GM23338 (cell line): ENCODE results near the gene SLC6A8. TPM values are rescaled to one million over a fixed set of nuclear protein-coding genes. Genes with fewer than 3 reads are reported as not detected.

ENCODE experiments used
- CTCF ChIP-seq, 2 experiments: fragments of 200-600 bp in 1 of 2; sonication (generic) in 1 of 2; conservative IDR thresholded peaks; 2 replicates each; pipeline versions ENCODE4 v1.5.1 to v1.6.1; 2016 to 2017; ENCODE audit warnings: antibody characterized with exemption in 2 of 2, low read depth in 2 of 2, mild to moderate bottlenecking in 2 of 2, moderate library complexity in 1 of 2
- EZH2phosphoT487 ChIP-seq: fragments of 200-600 bp; sonication (generic); IDR thresholded peaks from one replicate; pipeline ENCODE4 v1.8.1; 2018; ENCODE audit warnings: antibody characterized with exemption; ENCODE audit not compliant: unreplicated experiment
- JUNB ChIP-seq: IDR thresholded peaks from one replicate; pipeline ENCODE4 v1.6.1; 2016; ENCODE audit warnings: antibody characterized with exemption; ENCODE audit not compliant: unreplicated experiment
- STAT1 ChIP-seq: IDR thresholded peaks from one replicate; pipeline ENCODE4 v1.6.1; 2016; ENCODE audit warnings: antibody characterized with exemption; ENCODE audit not compliant: unreplicated experiment
- ZNF114 ChIP-seq: fragments of 250-450 bp; sonication (Bioruptor Pico); IDR thresholded peaks from 2 replicates; pipeline ENCODE4 v1.5.0; 2020; ENCODE audit warnings: mild to moderate bottlenecking, moderate library complexity
- ZNF331 ChIP-seq: fragments of 250-450 bp; sonication (Bioruptor Pico); IDR thresholded peaks from 2 replicates; pipeline ENCODE4 v1.5.0; 2020; ENCODE audit warnings: low read depth, mild to moderate bottlenecking, moderate library complexity
- ZNF462 ChIP-seq: fragments of 250-450 bp; sonication (Bioruptor Pico); IDR thresholded peaks from 2 replicates; pipeline ENCODE4 v1.5.0; 2020; ENCODE audit warnings: mild to moderate bottlenecking, moderate library complexity
- polyA plus RNA-seq: library from polyadenylated mRNA; unstranded; fragments of >200 nt; fragmentation: Nextera tagmentation; extraction: Ambion mirVana; gene quantifications from 2 replicates; pipeline ENCODE4 v1.2.1, GENCODE V29; 2016
- total RNA-seq: library from RNA; depleted of rRNA; stranded (reverse); fragments of >200 nt; shearing (Covaris generic); gene quantifications from 2 replicates; pipeline ENCODE4 v1.2.3, GENCODE V29; 2014

SLC6A8 gene
- total and polyA plus RNA-seq, 2 experiments from 2014 or later, result 19.5 to 68.6 TPM

GRCh38 chrX:153725039-153725831 lies 37.5 kb downstream of the SLC6A8 start (continued):
- TF ChIP-seq ZNF462 (CRISPR knock-in tag) (no peak), ZNF331 (no peak), EZH2phosphoT487 (no peak), ZNF114 (CRISPR knock-in tag) (no peak), JUNB (no peak), STAT1 (no peak), CTCF (conservative IDR thresholded peaks at IDR 0.05; ENCODE audit: low read depth in 2 of 2) (no peak)
